Neural progenitor cell (in vitro differentiated cells): Measurements from ENCODE around the gene ARHGEF39.
"Not testable (repeated sequence)": the region's sequence is repeated elsewhere in the genome, so short reads cannot be mapped to it uniquely, and the experiment has no call there.

Experiments used
- CTCF ChIP-seq: fragments of 200-600 bp; sonication (generic); IDR thresholded peaks from 2 replicates; pipeline ENCODE4 v1.5.1; 2017; ENCODE audit warnings: antibody characterized with exemption, mild to moderate bottlenecking
- EZH2 ChIP-seq: fragments of 200-600 bp; sonication (generic); IDR thresholded peaks from 2 replicates; pipeline ENCODE4 v1.6.1; 2017; ENCODE audit warnings: antibody characterized with exemption, mild to moderate bottlenecking, moderate library complexity

GRCh38 chr9:35639225-35639624, 25.8 kb downstream of the ARHGEF39 start:
- TF ChIP-seq CTCF, EZH2: not testable (repeated sequence)
